ENCODE results near the gene FBN1. TPM values are rescaled to one million over a fixed set of nuclear protein-coding genes. Genes with fewer than 3 reads are reported as not detected.

Gene FBN1
- total RNA-seq, 1 donor from 2014 or later: 0.62 TPM

- CTCF ChIA-PET: no interaction called here
- ATAC-seq (ENCODE audit: low read depth) (no peak), DNase-seq (no peak)
- H3K4me3 Mint-ChIP-seq: no peak overlapping the region
- intact Hi-C loops (cut with micrococcal nuclease): no loop called here
- TF ChIP-seq CTCF (IDR thresholded peaks at IDR 0.05): no peak
- H3K9me3 Mint-ChIP-seq: no peaks in the 10 kb centered on the region
- POLR2A ChIA-PET: interaction anchor here (0.7 kb wide), 1 partner anchor 175 kb away, joined by 4 read pairs; no protein-coding TSS in a partner anchor
- H3K36me3 Mint-ChIP-seq (ENCODE audit: low read depth): no peaks in the 10 kb centered on the region
- H3K27ac Mint-ChIP-seq: no peak overlapping the region
- H3K4me1 Mint-ChIP-seq: no peaks in the 10 kb centered on the region
- H3K27me3 Mint-ChIP-seq: no peaks in the 10 kb centered on the region
Measured at GRCh38 chr15:48671103-48672022, 25.9 kb upstream of the FBN1 start.

- TF ChIP-seq CTCF (IDR thresholded peaks at IDR 0.05): no peak
- H3K27ac Mint-ChIP-seq: no peak overlapping the region
- H3K27me3 Mint-ChIP-seq: no peaks in the 10 kb centered on the region
- ChIA-PET CTCF (no interaction called here), POLR2A (no interaction called here)
- no peaks in the 10 kb centered on the region for H3K9me3 Mint-ChIP-seq
- no peak for DNase-seq
- H3K4me1 Mint-ChIP-seq: no peaks in the 10 kb centered on the region
- H3K36me3 Mint-ChIP-seq (ENCODE audit: low read depth): no peaks in the 10 kb centered on the region
- ATAC-seq (ENCODE audit: low read depth): no peak
- intact Hi-C loops (cut with micrococcal nuclease): no loop called here
- no peak overlapping the region for H3K4me3 Mint-ChIP-seq
Measured at GRCh38 chr15:48667701-48668100, 22.2 kb upstream of the FBN1 start.

GRCh38 chr15:48664436-48664835 lies 18.9 kb upstream of the FBN1 start:
- no peaks in the 10 kb centered on the region for H3K36me3 Mint-ChIP-seq (ENCODE audit: low read depth)
- H3K27ac Mint-ChIP-seq: no peak overlapping the region
- H3K9me3 Mint-ChIP-seq: no peaks in the 10 kb centered on the region
- H3K27me3 Mint-ChIP-seq: peaks cover 2% of the 10 kb centered on the region
- POLR2A ChIA-PET: no interaction called here
- no peak overlapping the region for H3K4me3 Mint-ChIP-seq
- CTCF ChIA-PET: interaction anchor here (0.6 kb wide), 1 partner anchor 258 kb away, joined by 3 read pairs; no protein-coding TSS in a partner anchor
- no peak for ATAC-seq (ENCODE audit: low read depth)
- no peak for TF ChIP-seq CTCF (IDR thresholded peaks at IDR 0.05)
- intact Hi-C loops (cut with micrococcal nuclease): no loop called here
- H3K4me1 Mint-ChIP-seq: no peaks in the 10 kb centered on the region
- DNase-seq: no peak

- DNase-seq (no peak), ATAC-seq (ENCODE audit: low read depth) (no peak)
- Mint-ChIP-seq H3K27me3 (peaks cover 2% of the 10 kb centered on the region), H3K36me3 (ENCODE audit: low read depth) (no peaks in the 10 kb centered on the region), H3K4me1 (no peaks in the 10 kb centered on the region), H3K27ac (no peak overlapping the region), H3K4me3 (no peak overlapping the region), H3K9me3 (no peaks in the 10 kb centered on the region)
- POLR2A ChIA-PET: no interaction called here
- TF ChIP-seq CTCF (IDR thresholded peaks at IDR 0.05): no peak
- CTCF ChIA-PET: no interaction called here
- intact Hi-C loops (cut with micrococcal nuclease): no loop called here
Measured at GRCh38 chr15:48657950-48658591, 12.6 kb upstream of the FBN1 start.

- intact Hi-C loops (cut with micrococcal nuclease): no loop called here
- H3K27ac Mint-ChIP-seq: no peak overlapping the region
- H3K4me1 Mint-ChIP-seq: no peaks in the 10 kb centered on the region
- ChIA-PET POLR2A (no interaction called here), CTCF (no interaction called here)
- no peaks in the 10 kb centered on the region for H3K36me3 Mint-ChIP-seq (ENCODE audit: low read depth)
- no peaks in the 10 kb centered on the region for H3K9me3 Mint-ChIP-seq
- ATAC-seq (ENCODE audit: low read depth) (no peak), DNase-seq (no peak)
- H3K27me3 Mint-ChIP-seq: peaks cover 2% of the 10 kb centered on the region
- TF ChIP-seq CTCF (IDR thresholded peaks at IDR 0.05): no peak
- no peak overlapping the region for H3K4me3 Mint-ChIP-seq
Measured at GRCh38 chr15:48654801-48655200, 9.3 kb upstream of the FBN1 start.
